Left ventricle myocardium inferior (tissue), 1 donor: ENCODE data around the gene MAN1B1. TPM values are rescaled to one million over a fixed set of nuclear protein-coding genes. Genes with fewer than 3 reads are reported as not detected.

Experiments
- DNase-seq: peaks from one replicate; pipeline ENCODE4 v3.0.0-alpha.2; 2020
- H3K27ac ChIP-seq: fragments of 200-600 bp; replicated peaks from 2 replicates; pipeline ENCODE4 v1.8.0; 2021
- H3K27me3 ChIP-seq: fragments of 200-600 bp; 2 replicates; pipeline ENCODE4 v1.8.0; 2021; ENCODE audit warnings: low read depth
- H3K36me3 ChIP-seq: fragments of 200-600 bp; 2 replicates; pipeline ENCODE4 v1.8.0; 2021
- H3K4me1 ChIP-seq: fragments of 200-600 bp; 2 replicates; pipeline ENCODE4 v1.8.0; 2021
- H3K4me3 ChIP-seq: fragments of 200-600 bp; 2 replicates; pipeline ENCODE4 v1.8.0; 2021; ENCODE audit warnings: mild to moderate bottlenecking, moderate library complexity
- H3K9me3 ChIP-seq: fragments of 200-600 bp; replicated peaks from 2 replicates; pipeline ENCODE4 v1.8.0; 2021
- intact Hi-C: fragments of 100-400 bp; cut with micrococcal nuclease; formaldehyde crosslinking; loops from one replicate; pipeline ENCODE4 v1.11.0; 2022
- total RNA-seq: library from RNA; stranded (reverse); fragmentation: NEBNext Ultra II Directional; extraction: Animal tissue kit (Norgen Biotek cat#: 25700); gene quantifications from one replicate; pipeline ENCODE4 v1.2.1, GENCODE V29; 2021
- TF ChIP-seq, protein P1 (sequence below): fragments of 200-600 bp; IDR thresholded peaks from 2 replicates; pipeline ENCODE4 v1.8.0; 2021; ENCODE audit warnings: antibody characterized with exemption, mild to moderate bottlenecking, borderline replicate concordance
- donor health status: DM: no; HTN: yes; CAD: no; lungs with severe emphysema.

MAN1B1 gene
- total RNA-seq, 1 donor from 2014 or later = 20.6 TPM

DNA sequence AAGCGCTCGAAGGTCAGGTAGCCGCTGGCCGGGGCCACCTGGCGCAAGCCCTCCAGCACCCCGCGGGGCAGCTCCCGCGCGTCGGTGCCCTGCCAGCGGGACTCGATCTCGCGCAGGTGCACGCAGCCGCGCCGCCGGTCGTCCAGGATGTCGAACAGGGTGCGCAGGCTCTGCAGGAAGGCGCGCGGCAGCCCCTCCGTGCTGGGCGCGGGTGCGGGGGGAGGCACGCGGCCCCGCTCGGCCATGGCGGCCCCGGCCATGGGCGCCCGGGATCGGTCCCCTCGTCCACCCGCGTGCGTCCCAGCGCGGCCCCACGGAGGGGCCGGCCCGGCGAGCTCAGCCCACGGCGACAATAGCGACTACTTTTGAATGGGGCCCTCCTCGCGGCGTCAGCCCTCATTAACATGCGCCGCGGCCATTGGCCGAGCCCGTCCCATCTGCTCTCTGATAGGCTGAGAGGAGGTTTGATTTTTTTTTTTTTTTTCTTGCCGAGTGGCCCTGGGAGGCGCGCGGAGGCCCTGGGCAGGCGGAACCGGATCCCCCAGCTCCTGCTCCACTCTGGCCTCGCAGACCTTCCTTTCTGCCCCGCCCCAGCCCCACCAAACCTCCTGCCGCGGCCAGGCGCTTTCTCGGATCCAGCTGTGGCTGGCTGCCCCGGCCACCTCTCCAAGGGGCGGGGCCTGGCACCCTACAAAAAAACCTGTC lies 16.4 kb upstream of the MAN1B1 start, which contains the start of gene SAPCD2:
Gene SAPCD2 (minus strand): TSS at position 357 of the 705 bp plus-strand sequence. CDS start 97 bp downstream, at position 260.
- H3K9me3 ChIP-seq = no peaks in the 10 kb centered on the region
- peaks cover 22% of the 10 kb centered on the region for H3K4me1 ChIP-seq
- no peaks in the 10 kb centered on the region for H3K36me3 ChIP-seq
- H3K4me3 ChIP-seq = peak within 1 kb of the TSS; percentile 62
- peaks cover 13% of the 10 kb centered on the region for H3K27me3 ChIP-seq
- TF ChIP-seq, protein P1, sequence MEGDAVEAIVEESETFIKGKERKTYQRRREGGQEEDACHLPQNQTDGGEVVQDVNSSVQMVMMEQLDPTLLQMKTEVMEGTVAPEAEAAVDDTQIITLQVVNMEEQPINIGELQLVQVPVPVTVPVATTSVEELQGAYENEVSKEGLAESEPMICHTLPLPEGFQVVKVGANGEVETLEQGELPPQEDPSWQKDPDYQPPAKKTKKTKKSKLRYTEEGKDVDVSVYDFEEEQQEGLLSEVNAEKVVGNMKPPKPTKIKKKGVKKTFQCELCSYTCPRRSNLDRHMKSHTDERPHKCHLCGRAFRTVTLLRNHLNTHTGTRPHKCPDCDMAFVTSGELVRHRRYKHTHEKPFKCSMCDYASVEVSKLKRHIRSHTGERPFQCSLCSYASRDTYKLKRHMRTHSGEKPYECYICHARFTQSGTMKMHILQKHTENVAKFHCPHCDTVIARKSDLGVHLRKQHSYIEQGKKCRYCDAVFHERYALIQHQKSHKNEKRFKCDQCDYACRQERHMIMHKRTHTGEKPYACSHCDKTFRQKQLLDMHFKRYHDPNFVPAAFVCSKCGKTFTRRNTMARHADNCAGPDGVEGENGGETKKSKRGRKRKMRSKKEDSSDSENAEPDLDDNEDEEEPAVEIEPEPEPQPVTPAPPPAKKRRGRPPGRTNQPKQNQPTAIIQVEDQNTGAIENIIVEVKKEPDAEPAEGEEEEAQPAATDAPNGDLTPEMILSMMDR = no peak
- intact Hi-C loops = no loop called here
- peak within 1 kb of the TSS; percentile 87 for H3K27ac ChIP-seq
- peak; percentile 86 for DNase-seq

DNA sequence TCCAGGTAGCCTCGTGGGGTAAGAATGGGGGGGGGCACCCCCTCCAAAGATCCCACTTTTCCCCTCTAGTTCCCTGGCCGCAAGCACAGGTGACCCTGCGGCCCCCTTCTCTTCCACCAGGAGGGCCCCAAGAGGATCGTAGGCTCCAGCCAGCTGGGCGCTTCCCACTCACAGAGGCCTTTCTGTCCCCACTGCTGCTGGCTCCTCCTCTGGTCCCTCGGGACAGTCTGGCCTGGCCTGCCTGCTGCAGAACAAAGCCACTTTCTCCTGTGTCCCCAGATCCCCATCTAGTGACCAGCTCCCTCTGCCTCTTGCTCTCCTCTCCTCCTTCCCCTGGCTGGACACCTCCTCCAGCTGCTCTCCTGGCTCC lies 15.9 kb upstream of the MAN1B1 start:
- peaks cover 22% of the 10 kb centered on the region for H3K4me1 ChIP-seq
- peak; percentile 72 for DNase-seq
- peak overlapping the region; percentile 87 for H3K27ac ChIP-seq
- peak overlapping the region; percentile 62 for H3K4me3 ChIP-seq
- H3K9me3 ChIP-seq = no peaks in the 10 kb centered on the region
- H3K27me3 ChIP-seq = peaks cover 13% of the 10 kb centered on the region
- no peaks in the 10 kb centered on the region for H3K36me3 ChIP-seq
- TF ChIP-seq, protein P1 = peak; percentile 51
- intact Hi-C loops = no loop called here

DNA sequence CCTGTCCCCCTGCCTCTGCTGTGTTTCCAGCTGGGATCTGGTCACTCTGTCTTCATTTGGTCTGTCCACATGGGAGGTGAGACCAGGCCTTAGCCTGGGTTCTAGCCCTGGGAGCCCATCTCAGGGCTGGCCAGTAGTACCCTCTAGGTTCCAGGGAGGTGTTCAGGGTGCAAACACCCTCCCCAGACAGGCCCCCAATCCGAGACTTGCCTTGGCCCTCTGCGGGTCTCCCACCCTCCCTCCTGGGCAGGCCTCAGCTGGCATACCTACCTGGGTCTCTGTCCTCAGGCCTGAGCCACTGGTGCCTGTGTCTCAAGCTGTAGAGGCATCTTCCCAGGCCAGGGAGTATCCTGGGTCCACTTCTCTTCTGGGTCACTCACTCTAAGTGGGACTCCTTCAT lies 15.5 kb upstream of the MAN1B1 start:
- TF ChIP-seq, protein P1 = no peak
- Histone ChIP-seq H3K9me3 (no peaks in the 10 kb centered on the region), H3K27me3 (peaks cover 13% of the 10 kb centered on the region), H3K4me3 (peak overlapping the region; percentile 62), H3K4me1 (peaks cover 22% of the 10 kb centered on the region), H3K27ac (peak overlapping the region; percentile 87), H3K36me3 (no peaks in the 10 kb centered on the region)
- no peak for DNase-seq
- intact Hi-C loops = no loop called here

DNA sequence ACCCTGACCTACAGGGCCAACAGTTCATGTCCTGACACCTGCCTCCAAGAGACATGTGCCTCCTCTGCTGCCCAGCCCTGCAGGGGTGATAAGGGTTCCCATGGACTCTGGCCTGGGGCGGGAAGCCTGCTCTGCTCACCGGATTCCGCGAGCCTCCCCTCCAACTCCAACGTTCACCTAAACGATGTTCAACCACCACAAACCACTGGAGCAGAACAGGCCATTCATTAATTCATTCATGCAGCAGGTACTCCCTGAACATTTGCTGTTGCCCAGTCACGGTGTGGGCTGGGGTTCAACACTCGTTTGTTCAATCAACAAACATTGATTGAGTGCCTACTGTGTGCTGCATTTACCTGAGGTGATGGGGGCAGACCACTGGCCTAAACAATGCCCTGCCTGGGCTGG lies 12.8 kb upstream of the MAN1B1 start:
- no peak for DNase-seq
- Histone ChIP-seq H3K9me3 (no peaks in the 10 kb centered on the region), H3K4me3 (no peak overlapping the region), H3K4me1 (peaks cover 36% of the 10 kb centered on the region), H3K36me3 (peaks cover 7% of the 10 kb centered on the region), H3K27me3 (peaks cover 8% of the 10 kb centered on the region), H3K27ac (no peak overlapping the region)
- TF ChIP-seq, protein P1 = no peak
- intact Hi-C loops = no loop called here

DNA sequence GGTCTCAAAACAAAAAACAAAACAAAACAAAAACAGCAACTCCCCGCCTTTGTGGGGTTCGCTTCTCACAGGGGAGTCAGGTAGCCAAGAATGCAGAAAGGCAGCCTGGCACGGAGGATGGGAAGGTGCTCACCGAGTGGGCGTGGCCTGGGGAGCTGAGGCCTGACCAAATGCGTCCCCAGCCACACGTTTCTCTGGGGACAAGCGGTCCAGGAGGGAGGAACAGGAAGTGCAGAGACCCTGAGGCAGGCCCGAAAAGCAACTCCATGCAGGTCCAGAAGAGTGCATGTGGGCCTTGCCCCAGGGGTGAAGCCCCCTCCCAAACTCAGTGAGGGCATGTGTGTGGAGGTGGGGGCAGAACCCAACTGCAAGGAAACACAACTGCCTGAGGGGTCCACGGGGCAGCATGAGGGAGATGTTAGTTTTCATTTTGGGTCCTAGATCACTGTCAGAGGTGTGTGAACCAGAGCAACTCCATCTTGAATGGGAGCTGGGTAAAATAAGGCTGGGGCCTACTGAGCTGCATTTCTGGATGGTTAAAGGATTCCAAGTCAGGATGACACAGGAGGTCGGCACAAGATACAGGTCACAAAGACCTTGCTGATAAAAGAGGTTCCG lies 12.0 kb upstream of the MAN1B1 start:
- H3K27ac ChIP-seq = no peak overlapping the region

More for the DNA sequence above, 12.0 kb upstream of the MAN1B1 start:
- peaks cover 15% of the 10 kb centered on the region for H3K36me3 ChIP-seq
- intact Hi-C loops = no loop called here
- peaks cover under 1% of the 10 kb centered on the region for H3K27me3 ChIP-seq
- H3K4me1 ChIP-seq = peaks cover 36% of the 10 kb centered on the region
- no peak for DNase-seq
- no peaks in the 10 kb centered on the region for H3K9me3 ChIP-seq
- H3K4me3 ChIP-seq = no peak overlapping the region
- TF ChIP-seq, protein P1 = no peak
